ENCODE results near the gene ARHGEF1.

Gene ARHGEF1

GRCh38 chr19:41910240-41910991 is 27.4 kb downstream of the ARHGEF1 start:
- Histone ChIP-seq H3K27ac (ENCODE audit: low read depth, low read length, poor library complexity, severe bottlenecking) (no peak overlapping the region), H3K4me1 (ENCODE audit: insufficient read depth, low read length, severe bottlenecking) (no peaks in the 10 kb centered on the region), H3K27me3 (ENCODE audit: insufficient read depth, low read length) (peaks cover 13% of the 10 kb centered on the region), H3K9me3 (ENCODE audit: low read length) (no peaks in the 10 kb centered on the region), H3K9ac (ENCODE audit: low read length) (no peak overlapping the region), H3K36me3 (ENCODE audit: insufficient read depth, low read length) (peaks cover 31% of the 10 kb centered on the region), H4K20me1 (ENCODE audit: insufficient read depth, low read length) (no peaks in the 10 kb centered on the region), H3K9me2 (ENCODE audit: low read depth, low read length) (no peaks in the 10 kb centered on the region), H3F3A (ENCODE audit: insufficient read depth, low read length) (no peaks in the 10 kb centered on the region), H2AFZ (ENCODE audit: low read length) (no peak overlapping the region), H3K4me3 (ENCODE audit: low read depth, low read length, poor library complexity, severe bottlenecking) (no peak overlapping the region), H3K79me2 (ENCODE audit: insufficient read depth, low read length) (no peaks in the 10 kb centered on the region), H3K4me2 (ENCODE audit: low read length) (no peak overlapping the region)
- no peak for TF ChIP-seq CTCF (IDR thresholded peaks at IDR 0.05; ENCODE audit: low read length)
- TF ChIP-seq EZH2 (IDR thresholded peaks at IDR 0.05; ENCODE audit: borderline replicate concordance, low read length) = no peak

GRCh38 chr19:41910992-41911888 is 28.3 kb downstream of the ARHGEF1 start:
- Histone ChIP-seq H3K4me2 (ENCODE audit: low read length) (no peak overlapping the region), H3K27me3 (ENCODE audit: insufficient read depth, low read length) (peaks cover 17% of the 10 kb centered on the region), H3K9ac (ENCODE audit: low read length) (no peak overlapping the region), H3K4me3 (ENCODE audit: low read depth, low read length, poor library complexity, severe bottlenecking) (no peak overlapping the region), H3K9me2 (ENCODE audit: low read depth, low read length) (no peaks in the 10 kb centered on the region), H3K36me3 (ENCODE audit: insufficient read depth, low read length) (peaks cover 23% of the 10 kb centered on the region), H4K20me1 (ENCODE audit: insufficient read depth, low read length) (no peaks in the 10 kb centered on the region), H3K27ac (ENCODE audit: low read depth, low read length, poor library complexity, severe bottlenecking) (no peak overlapping the region), H3K79me2 (ENCODE audit: insufficient read depth, low read length) (no peaks in the 10 kb centered on the region), H2AFZ (ENCODE audit: low read length) (no peak overlapping the region), H3K9me3 (ENCODE audit: low read length) (no peaks in the 10 kb centered on the region), H3F3A (ENCODE audit: insufficient read depth, low read length) (no peaks in the 10 kb centered on the region), H3K4me1 (ENCODE audit: insufficient read depth, low read length, severe bottlenecking) (no peaks in the 10 kb centered on the region)
- TF ChIP-seq EZH2 (IDR thresholded peaks at IDR 0.05; ENCODE audit: borderline replicate concordance, low read length) (no peak), CTCF (IDR thresholded peaks at IDR 0.05; ENCODE audit: low read length) (no peak)

DNA sequence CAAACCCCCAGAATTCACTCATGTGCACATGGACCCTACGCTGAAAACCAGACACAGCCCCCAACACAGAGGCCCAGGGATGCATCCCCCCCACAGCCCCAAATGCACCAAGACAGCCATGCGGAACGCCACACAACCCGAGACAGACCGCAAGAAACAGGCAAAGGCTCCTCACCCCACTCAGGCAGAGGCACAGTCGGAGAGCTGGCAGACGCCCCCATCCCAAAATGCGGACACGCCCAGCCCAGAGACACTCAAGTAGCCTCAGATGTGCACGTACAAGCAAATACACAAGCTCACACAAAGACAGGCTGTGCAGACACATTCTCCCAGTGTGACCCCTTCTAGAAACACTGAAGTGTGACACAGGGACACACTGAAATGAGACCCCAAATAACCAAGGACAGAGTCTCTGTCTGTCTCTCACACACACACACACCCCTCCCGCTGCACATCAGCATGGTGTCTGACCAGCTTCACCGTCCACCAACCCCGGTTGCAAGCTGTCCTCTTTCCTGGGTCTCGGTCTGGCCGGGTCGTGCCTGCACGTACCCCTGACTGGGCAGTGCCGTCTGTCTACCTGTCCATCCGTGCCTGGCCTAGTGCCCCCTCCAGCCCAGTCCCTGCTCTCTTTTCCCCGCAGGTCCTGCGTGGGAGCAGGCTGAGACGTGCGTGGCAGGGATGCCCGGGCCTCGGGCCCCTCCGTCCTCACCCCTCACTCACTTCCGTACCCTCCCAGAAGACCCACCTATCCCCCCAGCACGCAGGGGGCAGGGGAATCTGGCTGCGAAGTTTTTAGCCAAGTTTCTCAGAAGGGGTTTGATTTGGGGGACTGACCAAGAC is 29.1 kb downstream of the ARHGEF1 start:
- Histone ChIP-seq H3K9ac (ENCODE audit: low read length) (no peak overlapping the region), H3K27ac (ENCODE audit: low read depth, low read length, poor library complexity, severe bottlenecking) (no peak overlapping the region), H3K9me2 (ENCODE audit: low read depth, low read length) (no peaks in the 10 kb centered on the region), H2AFZ (ENCODE audit: low read length) (no peak overlapping the region), H3K27me3 (ENCODE audit: insufficient read depth, low read length) (peaks cover 25% of the 10 kb centered on the region), H3K79me2 (ENCODE audit: insufficient read depth, low read length) (no peaks in the 10 kb centered on the region), H3K4me2 (ENCODE audit: low read length) (no peak overlapping the region), H3K4me1 (ENCODE audit: insufficient read depth, low read length, severe bottlenecking) (no peaks in the 10 kb centered on the region), H3K4me3 (ENCODE audit: low read depth, low read length, poor library complexity, severe bottlenecking) (no peak overlapping the region), H3K36me3 (ENCODE audit: insufficient read depth, low read length) (peaks cover 14% of the 10 kb centered on the region), H3K9me3 (ENCODE audit: low read length) (no peaks in the 10 kb centered on the region), H3F3A (ENCODE audit: insufficient read depth, low read length) (no peaks in the 10 kb centered on the region), H4K20me1 (ENCODE audit: insufficient read depth, low read length) (no peaks in the 10 kb centered on the region)
- no peak for TF ChIP-seq CTCF (IDR thresholded peaks at IDR 0.05; ENCODE audit: low read length)
- TF ChIP-seq EZH2 (IDR thresholded peaks at IDR 0.05; ENCODE audit: borderline replicate concordance, low read length) = no peak
